Measurements from ENCODE around the gene INVS. TPM values are rescaled to one million over a fixed set of nuclear protein-coding genes. Genes with fewer than 3 reads are reported as not detected.

Gene INVS
- total RNA-seq (1 to 10 TPM; 4.7 to 8.0 (median 6.3) TPM), polyA plus RNA-seq (1 to 10 TPM; 1.6 to 3.9 TPM)
- long read RNA-seq, donor 1, partial matches to known transcripts: 0 of 4 reads
- long read RNA-seq, donor 1, other reads (novel, unspliced or antisense): 2 of 4 reads
- long read RNA-seq, donor 2, partial matches to known transcripts: 0 of 4 reads
- long read RNA-seq, donor 2, other reads (novel, unspliced or antisense): 0 of 4 reads
- long read RNA-seq, donor 3, partial matches to known transcripts: 2 of 5 reads
- long read RNA-seq, donor 3, other reads (novel, unspliced or antisense): 3 of 5 reads

- intact Hi-C loops (cut with DNase I): loop anchor here in 5 of 10 donors (2.0 to 10.0 kb wide), 5 partner anchors 37 to 874 kb away; partner anchors contain the start of genes NR4A3 (in 2 of the 5), ALG2 (in 1 of the 5) and SEC61B (in 1 of the 5)
- Histone ChIP-seq H3K27me3 (no peaks in the 10 kb centered on the region), H3K4me1 (peaks cover 0 to 39% (median 34%) of the 10 kb centered on the region in 9 donors), H3K4me3 (peak within 1 kb of the TSS; percentile 75 to 99 (median 92)), H3K9me3 (no peaks in the 10 kb centered on the region), H3K36me3 (peaks cover 0 to 24% (median under 1%) of the 10 kb centered on the region in 9 donors), H3K27ac (peak within 1 kb of the TSS; percentile 80 to 95 (median 92))
- peak; percentile 97 to 100 for DNase-seq
- 0% methylated on average over 54 of the region's 54 CpGs for WGBS, 2 donors
- no peak for TF ChIP-seq CTCF (IDR thresholded peaks at IDR 0.05)
- ATAC-seq: peak; percentile 99 to 100 (median 99)
These were observed at the start of gene INVS, which contains the start of gene ERP44 for GRCh38 chr9:100098887-100099721. Gene INVS, plus strand, starts transcription at chr9:100099243. Its CDS starts 5,279 bp downstream, at chr9:100104522. Gene ERP44, minus strand, starts transcription at chr9:100099000. Its CDS starts 160 bp downstream, at chr9:100098840.

GRCh38 chr9:100049551-100049950, 49.5 kb upstream of the INVS start:
- Histone ChIP-seq H3K27ac (no peak overlapping the region), H3K4me1 (peaks cover 0 to 3% (median 0%) of the 10 kb centered on the region in 9 donors), H3K36me3 (peaks cover 0 to 63% (median 7%) of the 10 kb centered on the region in 9 donors), H3K27me3 (no peaks in the 10 kb centered on the region), H3K9me3 (peaks cover 0 to 12% (median 0%) of the 10 kb centered on the region in 11 donors), H3K4me3 (no peak overlapping the region)
- DNase-seq (no peak), ATAC-seq (no peak)
- no peak for TF ChIP-seq CTCF (IDR thresholded peaks at IDR 0.05)
- intact Hi-C loops (cut with DNase I): no loop called here
- WGBS, 2 donors: 83 to 95% methylated on average over 1 of the region's 1 CpG

- no peak for DNase-seq
- no peak overlapping the region for H3K4me3 ChIP-seq
- 72 to 86% methylated on average over 6 of the region's 6 CpGs for WGBS, 2 donors
- no peaks in the 10 kb centered on the region for H3K27me3 ChIP-seq
- H3K4me1 ChIP-seq: peaks cover 0 to 6% (median 0%) of the 10 kb centered on the region in 9 donors
- peaks cover 0 to 78% (median 7%) of the 10 kb centered on the region in 9 donors for H3K36me3 ChIP-seq
- ATAC-seq: no peak
- no peak for TF ChIP-seq CTCF (IDR thresholded peaks at IDR 0.05)
- H3K9me3 ChIP-seq: no peaks in the 10 kb centered on the region
- H3K27ac ChIP-seq: no peak overlapping the region
- intact Hi-C loops (cut with DNase I): no loop called here
These were observed 46.7 kb upstream of the INVS start for GRCh38 chr9:100052375-100052774.

GRCh38 chr9:100056561-100056960, 42.5 kb upstream of the INVS start:
- DNase-seq: no peak
- no peak for TF ChIP-seq CTCF (IDR thresholded peaks at IDR 0.05)
- H3K27ac ChIP-seq: no peak overlapping the region
- WGBS, 2 donors: 95 to 99% methylated on average over 2 of the region's 2 CpGs
- intact Hi-C loops (cut with DNase I): loop anchor here in 1 of 10 donors (1.0 kb wide), 1 partner anchor 8 kb away; no protein-coding TSS in a partner anchor
- H3K4me3 ChIP-seq: no peak overlapping the region
- no peaks in the 10 kb centered on the region for H3K9me3 ChIP-seq
- H3K36me3 ChIP-seq: peaks cover 0 to 65% (median 6%) of the 10 kb centered on the region in 9 donors
- no peak for ATAC-seq
- peaks cover 0 to 6% (median 0%) of the 10 kb centered on the region in 9 donors for H3K4me1 ChIP-seq
- H3K27me3 ChIP-seq: no peaks in the 10 kb centered on the region

Data from heart right ventricle (tissue), 16 donors.